Tibial artery (tissue), 4 donors: Measurements from ENCODE around the gene IFNL3.

Experiments
- DNase-seq, 2 donors: peaks; one replicate each; pipeline ENCODE4 v3.0.0-alpha.2; 2019
- H3K27ac ChIP-seq, 2 donors: fragments of 200-600 bp; sonication (generic) in 1 of 2; 1 replicate in 1 of 2; 2 replicates in 1 of 2; pipeline ENCODE4 v1.5.1; 2018 to 2019; ENCODE audit warnings: mild to moderate bottlenecking in 1 of 2
- H3K27me3 ChIP-seq, 2 donors: fragments of 200-600 bp; sonication (generic) in 1 of 2; one replicate each; pipeline versions ENCODE4 v1.5.1 to v1.6.0; 2016 to 2019
- H3K36me3 ChIP-seq, 3 donors: fragments of 200-600 bp; sonication (generic) in 2 of 3; one replicate each; pipeline ENCODE4 v1.5.1; 2016 to 2019; ENCODE audit warnings: mild to moderate bottlenecking in 2 of 3
- H3K4me1 ChIP-seq, 4 donors: fragments of 200-600 bp; sonication (generic) in 2 of 4; 1 replicate in 3 of 4; 2 replicates in 1 of 4; pipeline ENCODE4 v1.5.1; 2016 to 2019
- H3K4me3 ChIP-seq, 2 donors: fragments of 200-600 bp; sonication (generic) in 1 of 2; 1 replicate in 1 of 2; 2 replicates in 1 of 2; pipeline ENCODE4 v1.5.1; 2018 to 2019; ENCODE audit warnings: mild to moderate bottlenecking in 2 of 2
- H3K9me3 ChIP-seq, 3 donors: fragments of 200-600 bp; sonication (generic) in 1 of 3; one replicate each; pipeline ENCODE4 v1.5.1; 2016 to 2019
- CTCF ChIP-seq, 2 experiments: fragments of 200-600 bp in 1 of 2; fragments of 450-650 bp in 1 of 2; IDR thresholded peaks; one replicate each; pipeline ENCODE4 v1.5.1; 2017 to 2019; ENCODE audit warnings: antibody characterized with exemption in 2 of 2, mild to moderate bottlenecking in 1 of 2, moderate library complexity in 1 of 2
- intact Hi-C: fragments of 100-400 bp; cut with DNase I; formaldehyde crosslinking; loops from one replicate; pipeline ENCODE4 v1.15.0; 2023; ENCODE audit warnings: low total_unique reads

Gene IFNL3

GRCh38 chr19:39200066-39200802 is 44.6 kb downstream of the IFNL3 start:
- no peak overlapping the region for H3K27ac ChIP-seq
- peaks cover 0 to 9% (median 3%) of the 10 kb centered on the region in 4 donors for H3K4me1 ChIP-seq
- no peaks in the 10 kb centered on the region for H3K36me3 ChIP-seq
- no peak for DNase-seq
- H3K4me3 ChIP-seq = no peak overlapping the region
- peaks cover 0 to 99% of the 10 kb centered on the region in 2 donors for H3K27me3 ChIP-seq
- no peaks in the 10 kb centered on the region for H3K9me3 ChIP-seq
- intact Hi-C loops = no loop called here
- no peak for TF ChIP-seq CTCF (IDR thresholded peaks at IDR 0.05)

- TF ChIP-seq CTCF (IDR thresholded peaks at IDR 0.05) = no peak
- Histone ChIP-seq H3K4me3 (no peak overlapping the region), H3K27me3 (peaks cover 0 to 96% of the 10 kb centered on the region in 2 donors), H3K9me3 (no peaks in the 10 kb centered on the region), H3K36me3 (no peaks in the 10 kb centered on the region), H3K4me1 (peaks cover 0 to 9% (median 3%) of the 10 kb centered on the region in 4 donors), H3K27ac (no peak overlapping the region)
- DNase-seq = no peak
- intact Hi-C loops = no loop called here
Observed at GRCh38 chr19:39199025-39199424, 45.8 kb downstream of the IFNL3 start.

GRCh38 chr19:39197808-39198207 is 47.0 kb downstream of the IFNL3 start:
- no peak for TF ChIP-seq CTCF (IDR thresholded peaks at IDR 0.05)
- no peak for DNase-seq
- H3K4me1 ChIP-seq = peaks cover 0 to 9% (median 3%) of the 10 kb centered on the region in 4 donors
- peaks cover 0 to 89% of the 10 kb centered on the region in 2 donors for H3K27me3 ChIP-seq
- intact Hi-C loops = no loop called here
- no peaks in the 10 kb centered on the region for H3K36me3 ChIP-seq
- H3K9me3 ChIP-seq = no peaks in the 10 kb centered on the region
- no peak overlapping the region for H3K27ac ChIP-seq
- no peak overlapping the region for H3K4me3 ChIP-seq

GRCh38 chr19:39196860-39197562 is 47.8 kb downstream of the IFNL3 start, which contains the start of gene NCCRP1:
Gene NCCRP1 (plus strand): TSS chr19:39196964. CDS start chr19:39196983, 19 bp downstream.
- Histone ChIP-seq H3K9me3 (no peaks in the 10 kb centered on the region), H3K4me1 (peaks cover 0 to 9% (median 3%) of the 10 kb centered on the region in 4 donors), H3K4me3 (no peak within 1 kb of the TSS), H3K27me3 (peaks cover 0 to 84% of the 10 kb centered on the region in 2 donors), H3K27ac (no peak within 1 kb of the TSS), H3K36me3 (no peaks in the 10 kb centered on the region)
- no peak for TF ChIP-seq CTCF (IDR thresholded peaks at IDR 0.05)
- intact Hi-C loops = no loop called here
- DNase-seq = no peak

GRCh38 chr19:39196320-39196719 is 48.5 kb downstream of the IFNL3 start:
- H3K27ac ChIP-seq = no peak overlapping the region
- H3K36me3 ChIP-seq = no peaks in the 10 kb centered on the region
- H3K9me3 ChIP-seq = no peaks in the 10 kb centered on the region
- H3K4me1 ChIP-seq = peaks cover 0 to 9% (median 3%) of the 10 kb centered on the region in 4 donors
- no peak for TF ChIP-seq CTCF (IDR thresholded peaks at IDR 0.05)
- H3K4me3 ChIP-seq = no peak overlapping the region
- no peak for DNase-seq
- intact Hi-C loops = no loop called here
- H3K27me3 ChIP-seq = peaks cover 0 to 78% of the 10 kb centered on the region in 2 donors
